Gastroesophageal sphincter (tissue), 3 donors: ENCODE measurements around the gene SUSD2.
A peak's percentile ranks its signal among the peaks of the same experiment; 100 is the strongest.

Source experiments
- CTCF ChIP-seq, 4 experiments: fragments of 200-600 bp in 2 of 4; fragments of 450-650 bp in 2 of 4; sonication (generic) in 1 of 4; IDR thresholded peaks; one replicate each; pipeline ENCODE4 v1.5.1; 2017 to 2019; ENCODE audit warnings: antibody characterized with exemption in 4 of 4, mild to moderate bottlenecking in 2 of 4, moderate library complexity in 2 of 4
- POLR2A ChIP-seq, 2 donors: fragments of 450-650 bp; IDR thresholded peaks; one replicate each; pipeline ENCODE4 v1.6.1; 2017; ENCODE audit warnings: antibody characterized with exemption in 2 of 2, mild to moderate bottlenecking in 2 of 2, moderate library complexity in 1 of 2
- POLR2AphosphoS5 ChIP-seq: sonication (generic); formaldehyde crosslinking; IDR thresholded peaks from one replicate; pipeline ENCODE4 v1.6.1; 2017; ENCODE audit warnings: antibody characterized with exemption

GRCh38 chr22:24175160-24175808 lies 6.0 kb upstream of the SUSD2 start:
- TF ChIP-seq POLR2AphosphoS5 (peak; percentile 61), CTCF (IDR thresholded peaks at IDR 0.05) (peak in 3 of 4 experiments; percentile 87 to 95 (median 92)), POLR2A (IDR thresholded peaks at IDR 0.05) (no peak)
